BLaER1 (cell line): ENCODE measurements around the gene FGF11.
A peak's percentile ranks its signal among the peaks of the same experiment; 100 is the strongest.
"Not testable (repeated sequence)": the region's sequence is repeated elsewhere in the genome, so short reads cannot be mapped to it uniquely, and the experiment has no call there.

Source experiments
- H3K27ac ChIP-seq: shearing (Covaris generic); formaldehyde crosslinking; 2 replicates; pipeline ENCODE4 v1.8.1; 2022
- H3K27me3 ChIP-seq: shearing (Covaris generic); formaldehyde crosslinking; 2 replicates; pipeline ENCODE4 v1.8.1; 2022
- H3K36me3 ChIP-seq: shearing (Covaris generic); formaldehyde crosslinking; 2 replicates; pipeline ENCODE4 v1.8.1; 2022
- H3K4me1 ChIP-seq: shearing (Covaris generic); formaldehyde crosslinking; 2 replicates; pipeline ENCODE4 v1.8.1; 2022
- H3K4me2 ChIP-seq: shearing (Covaris generic); formaldehyde crosslinking; 2 replicates; pipeline ENCODE4 v1.8.1; 2022
- H3K4me3 ChIP-seq: shearing (Covaris generic); formaldehyde crosslinking; 2 replicates; pipeline ENCODE4 v1.8.1; 2022
- H3K9ac ChIP-seq: shearing (Covaris generic); formaldehyde crosslinking; 2 replicates; pipeline ENCODE4 v1.8.1; 2022
- H3K9me3 ChIP-seq: shearing (Covaris generic); formaldehyde crosslinking; 2 replicates; pipeline ENCODE4 v1.8.1; 2022
- H4K20me1 ChIP-seq: shearing (Covaris generic); formaldehyde crosslinking; 2 replicates; pipeline ENCODE4 v1.8.1; 2022
- Cebpa-rat ChIP-seq: shearing (Covaris generic); IDR thresholded peaks from 2 replicates; pipeline ENCODE4 v1.8.1; 2022

Gene FGF11

GRCh38 chr17:7467498-7467897 lies 28.2 kb downstream of the FGF11 start:
- H3K4me1 ChIP-seq, result peaks cover 38% of the 10 kb centered on the region
- H4K20me1 ChIP-seq, result peaks cover 69% of the 10 kb centered on the region
- no peaks in the 10 kb centered on the region for H3K9me3 ChIP-seq
- no peaks in the 10 kb centered on the region for H3K27me3 ChIP-seq
- peaks cover 71% of the 10 kb centered on the region for H3K36me3 ChIP-seq
- TF ChIP-seq Cebpa-rat, result no peak
- peak overlapping the region; percentile 30 for H3K4me2 ChIP-seq
- 0 out of 2 replicates have a peak overlapping the region, but pooled peaks have one; percentile 44 for H3K27ac ChIP-seq
- H3K4me3 ChIP-seq, result no peak overlapping the region
- no peak overlapping the region for H3K9ac ChIP-seq

- peaks cover 77% of the 10 kb centered on the region for H4K20me1 ChIP-seq
- no peak overlapping the region for H3K4me3 ChIP-seq
- peaks cover 45% of the 10 kb centered on the region for H3K4me1 ChIP-seq
- no peak overlapping the region for H3K9ac ChIP-seq
- no peaks in the 10 kb centered on the region for H3K9me3 ChIP-seq
- TF ChIP-seq Cebpa-rat, result no peak
- no peak overlapping the region for H3K27ac ChIP-seq
- H3K27me3 ChIP-seq, result no peaks in the 10 kb centered on the region
- H3K4me2 ChIP-seq, result no peak overlapping the region
- peaks cover 64% of the 10 kb centered on the region for H3K36me3 ChIP-seq
Observed at GRCh38 chr17:7468290-7468689, 29.0 kb downstream of the FGF11 start.

- H3K4me1 ChIP-seq, result peaks cover 51% of the 10 kb centered on the region
- H3K27ac ChIP-seq, result no peak overlapping the region
- no peaks in the 10 kb centered on the region for H3K27me3 ChIP-seq
- no peaks in the 10 kb centered on the region for H3K9me3 ChIP-seq
- no peak overlapping the region for H3K4me3 ChIP-seq
- H3K36me3 ChIP-seq, result peaks cover 64% of the 10 kb centered on the region
- H4K20me1 ChIP-seq, result peaks cover 83% of the 10 kb centered on the region
- no peak overlapping the region for H3K9ac ChIP-seq
- TF ChIP-seq Cebpa-rat, result no peak
- H3K4me2 ChIP-seq, result no peak overlapping the region
Observed at GRCh38 chr17:7468804-7469389, 29.6 kb downstream of the FGF11 start.

GRCh38 chr17:7469843-7470242 lies 30.5 kb downstream of the FGF11 start:
- H3K27me3 ChIP-seq, H3K27ac ChIP-seq, H3K4me3 ChIP-seq, H3K9ac ChIP-seq, H3K9me3 ChIP-seq, H3K4me2 ChIP-seq: not testable (repeated sequence)
- Histone ChIP-seq H3K36me3 (peaks cover 58% of the 10 kb centered on the region), H4K20me1 (peaks cover 92% of the 10 kb centered on the region), H3K4me1 (peaks cover 51% of the 10 kb centered on the region)

GRCh38 chr17:7470457-7470973 lies 31.2 kb downstream of the FGF11 start:
- H3K27me3 ChIP-seq, H3K9ac ChIP-seq, H3K9me3 ChIP-seq, H3K4me3 ChIP-seq, H3K4me2 ChIP-seq, H3K27ac ChIP-seq: not testable (repeated sequence)
- peaks cover 51% of the 10 kb centered on the region for H3K4me1 ChIP-seq
- H3K36me3 ChIP-seq, result peaks cover 54% of the 10 kb centered on the region
- peaks cover 99% of the 10 kb centered on the region for H4K20me1 ChIP-seq

GRCh38 chr17:7471729-7472128 lies 32.4 kb downstream of the FGF11 start:
- peak overlapping the region; percentile 38; the same call in 1 of the 2 replicates for H3K4me2 ChIP-seq
- no peak overlapping the region for H3K4me3 ChIP-seq
- TF ChIP-seq Cebpa-rat, result no peak
- peaks cover 100% of the 10 kb centered on the region for H4K20me1 ChIP-seq
- peaks cover 59% of the 10 kb centered on the region for H3K4me1 ChIP-seq
- H3K27ac ChIP-seq, result no peak overlapping the region
- no peaks in the 10 kb centered on the region for H3K9me3 ChIP-seq
- no peak overlapping the region for H3K9ac ChIP-seq
- H3K27me3 ChIP-seq, result no peaks in the 10 kb centered on the region
- peaks cover 54% of the 10 kb centered on the region for H3K36me3 ChIP-seq

GRCh38 chr17:7474767-7475166 lies 35.5 kb downstream of the FGF11 start:
- H3K9me3 ChIP-seq, H3K9ac ChIP-seq, H3K4me3 ChIP-seq, H3K27me3 ChIP-seq, H3K27ac ChIP-seq, H3K4me2 ChIP-seq: not testable (repeated sequence)
- H4K20me1 ChIP-seq, result peaks cover 90% of the 10 kb centered on the region
- H3K4me1 ChIP-seq, result peaks cover 58% of the 10 kb centered on the region
- H3K36me3 ChIP-seq, result peaks cover 33% of the 10 kb centered on the region; the same call in 1 of the 2 replicates

- Histone ChIP-seq H3K9me3 (no peaks in the 10 kb centered on the region), H3K4me3 (no peak overlapping the region), H3K36me3 (peaks cover 27% of the 10 kb centered on the region; the same call in 1 of the 2 replicates), H3K27ac (no peak overlapping the region), H3K4me1 (peaks cover 70% of the 10 kb centered on the region), H4K20me1 (peaks cover 78% of the 10 kb centered on the region), H3K27me3 (no peaks in the 10 kb centered on the region), H3K4me2 (peak overlapping the region; percentile 80; the same call in 1 of the 2 replicates), H3K9ac (no peak overlapping the region)
- TF ChIP-seq Cebpa-rat, result no peak
Observed at GRCh38 chr17:7475764-7476422, 36.6 kb downstream of the FGF11 start.

GRCh38 chr17:7476494-7476893 lies 37.2 kb downstream of the FGF11 start:
- H3K9ac ChIP-seq, result no peak overlapping the region; the same call in 1 of the 2 replicates
- H3K9me3 ChIP-seq, result no peaks in the 10 kb centered on the region
- peaks cover 72% of the 10 kb centered on the region for H4K20me1 ChIP-seq
- H3K27me3 ChIP-seq, result no peaks in the 10 kb centered on the region
- no peak overlapping the region for H3K4me3 ChIP-seq
- no peak for TF ChIP-seq Cebpa-rat
- peaks cover 73% of the 10 kb centered on the region for H3K4me1 ChIP-seq
- peak overlapping the region; percentile 80 for H3K4me2 ChIP-seq
- H3K27ac ChIP-seq, result no peak overlapping the region
- H3K36me3 ChIP-seq, result peaks cover 25% of the 10 kb centered on the region; the same call in 1 of the 2 replicates

GRCh38 chr17:7476951-7477350 lies 37.6 kb downstream of the FGF11 start:
- no peak for TF ChIP-seq Cebpa-rat
- H4K20me1 ChIP-seq, result peaks cover 68% of the 10 kb centered on the region
- no peak overlapping the region for H3K4me3 ChIP-seq
- H3K9me3 ChIP-seq, result no peaks in the 10 kb centered on the region
- H3K27me3 ChIP-seq, result no peaks in the 10 kb centered on the region
- no peak overlapping the region; the same call in 1 of the 2 replicates for H3K9ac ChIP-seq
- H3K4me2 ChIP-seq, result peak overlapping the region; percentile 80
- peaks cover 73% of the 10 kb centered on the region for H3K4me1 ChIP-seq
- H3K36me3 ChIP-seq, result peaks cover 25% of the 10 kb centered on the region; the same call in 1 of the 2 replicates
- H3K27ac ChIP-seq, result no peak overlapping the region
